GM19395 (cell line): ENCODE data around the gene SMPD1.
"Not testable (repeated sequence)": the region's sequence is repeated elsewhere in the genome, so short reads cannot be mapped to it uniquely, and the experiment has no call there.

ENCODE experiments used
- ATAC-seq: cut with Tn5 transposase; IDR thresholded peaks from one replicate; pipeline ENCODE4 v1.9.1; 2021; ENCODE audit warnings: mild to moderate bottlenecking, moderate library complexity; ENCODE audit not compliant: unreplicated experiment

SMPD1 gene

GRCh38 chr11:6387811-6388599, 2.3 kb upstream of the SMPD1 start:
- ATAC-seq: no peak

GRCh38 chr11:6388748-6389147, 1.5 kb upstream of the SMPD1 start:
- ATAC-seq: no peak

- no peak for ATAC-seq
Measured at GRCh38 chr11:6390718-6391469, 620 bp downstream of the SMPD1 start.

- no peak for ATAC-seq
Measured at GRCh38 chr11:6391537-6392134, 1.4 kb downstream of the SMPD1 start.

DNA sequence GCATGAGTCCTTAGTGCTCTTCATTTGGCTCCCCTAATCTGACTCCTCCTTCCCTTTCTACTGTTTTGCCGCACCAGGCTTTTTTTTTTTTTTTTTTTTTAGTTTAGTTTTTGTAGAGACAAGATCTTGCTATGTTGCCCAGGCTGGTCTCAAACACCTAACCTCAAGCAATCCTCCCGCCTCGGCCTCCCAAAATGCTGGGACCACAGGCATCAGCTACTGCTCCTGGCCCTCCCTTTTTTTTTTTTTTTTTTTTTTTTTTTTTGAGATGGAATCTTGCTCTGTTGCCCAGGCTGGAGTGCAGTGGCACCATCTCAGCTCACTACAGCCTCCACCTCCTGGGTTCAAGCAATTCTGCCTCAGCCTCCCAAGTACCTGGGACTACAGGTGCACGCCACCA, 2.0 kb downstream of the SMPD1 start:
- not testable (repeated sequence) for ATAC-seq

DNA sequence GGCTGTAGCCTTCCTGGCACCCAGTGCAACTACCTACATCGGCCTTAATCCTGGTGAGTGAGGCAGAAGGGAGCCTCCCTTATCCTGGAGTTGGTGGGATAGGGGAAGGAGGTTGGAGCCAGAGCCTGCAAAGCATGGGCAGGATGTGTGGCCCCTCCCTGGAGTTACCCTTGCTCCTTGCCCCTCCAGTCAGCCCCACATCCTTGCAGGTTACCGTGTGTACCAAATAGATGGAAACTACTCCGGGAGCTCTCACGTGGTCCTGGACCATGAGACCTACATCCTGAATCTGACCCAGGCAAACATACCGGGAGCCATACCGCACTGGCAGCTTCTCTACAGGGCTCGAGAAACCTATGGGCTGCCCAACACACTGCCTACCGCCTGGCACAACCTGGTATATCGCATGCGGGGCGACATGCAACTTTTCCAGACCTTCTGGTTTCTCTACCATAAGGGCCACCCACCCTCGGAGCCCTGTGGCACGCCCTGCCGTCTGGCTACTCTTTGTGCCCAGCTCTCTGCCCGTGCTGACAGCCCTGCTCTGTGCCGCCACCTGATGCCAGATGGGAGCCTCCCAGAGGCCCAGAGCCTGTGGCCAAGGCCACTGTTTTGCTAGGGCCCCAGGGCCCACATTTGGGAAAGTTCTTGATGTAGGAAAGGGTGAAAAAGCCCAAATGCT, 3.9 kb downstream of the SMPD1 start:
- no peak for ATAC-seq

GRCh38 chr11:6395470-6396060, 5.3 kb downstream of the SMPD1 start:
- ATAC-seq: no peak

GRCh38 chr11:6397156-6397555, 6.9 kb downstream of the SMPD1 start:
- ATAC-seq: no peak

- no peak for ATAC-seq
Measured at GRCh38 chr11:6397636-6398035, 7.4 kb downstream of the SMPD1 start.

GRCh38 chr11:6400431-6401345, 10.4 kb downstream of the SMPD1 start:
- ATAC-seq: no peak

GRCh38 chr11:6401464-6401863, 11.2 kb downstream of the SMPD1 start:
- ATAC-seq: no peak

DNA sequence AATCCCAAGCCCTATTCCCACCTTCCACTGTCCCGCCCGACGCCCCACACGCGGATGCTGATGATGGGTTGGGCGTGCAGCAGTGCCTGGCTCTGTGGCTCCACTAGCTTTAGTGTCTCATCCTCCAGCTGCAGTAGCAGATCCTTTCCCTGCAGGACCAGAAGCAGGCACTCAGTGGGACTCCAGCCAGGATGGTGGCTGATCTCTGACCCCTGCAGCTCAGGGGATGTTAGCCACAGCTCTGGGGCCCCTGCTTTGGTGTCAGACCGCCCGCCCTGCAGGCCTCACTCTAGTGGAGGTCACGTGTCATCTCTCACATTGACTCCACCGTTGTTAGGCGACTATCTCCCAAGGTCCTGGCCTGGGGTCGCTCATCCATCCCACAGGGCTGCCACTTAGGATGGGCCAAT, 11.8 kb downstream of the SMPD1 start:
- peak; percentile 53 for ATAC-seq

GRCh38 chr11:6402561-6402981, 12.3 kb downstream of the SMPD1 start:
- ATAC-seq: peak; percentile 98

DNA sequence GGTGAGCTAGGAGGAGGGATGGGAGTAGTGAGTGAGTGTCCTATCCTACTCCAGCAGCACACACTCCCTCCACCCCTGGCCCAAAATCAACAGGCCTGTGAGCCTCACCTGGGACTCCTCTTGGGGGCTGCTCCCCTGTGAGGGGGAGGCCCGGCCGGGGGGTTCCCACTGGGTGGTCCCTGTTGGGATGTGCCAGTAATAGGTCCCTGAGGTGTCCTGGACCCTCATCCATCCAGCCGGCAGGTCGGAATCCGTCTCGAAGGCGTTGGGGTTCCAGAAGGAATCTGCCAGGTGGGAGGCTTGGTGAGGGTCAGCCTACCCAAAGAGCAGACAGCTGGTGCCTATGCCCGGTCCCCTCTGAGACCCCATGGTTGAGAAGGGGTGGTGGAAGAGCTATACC, 13.3 kb downstream of the SMPD1 start:
- no peak for ATAC-seq

DNA sequence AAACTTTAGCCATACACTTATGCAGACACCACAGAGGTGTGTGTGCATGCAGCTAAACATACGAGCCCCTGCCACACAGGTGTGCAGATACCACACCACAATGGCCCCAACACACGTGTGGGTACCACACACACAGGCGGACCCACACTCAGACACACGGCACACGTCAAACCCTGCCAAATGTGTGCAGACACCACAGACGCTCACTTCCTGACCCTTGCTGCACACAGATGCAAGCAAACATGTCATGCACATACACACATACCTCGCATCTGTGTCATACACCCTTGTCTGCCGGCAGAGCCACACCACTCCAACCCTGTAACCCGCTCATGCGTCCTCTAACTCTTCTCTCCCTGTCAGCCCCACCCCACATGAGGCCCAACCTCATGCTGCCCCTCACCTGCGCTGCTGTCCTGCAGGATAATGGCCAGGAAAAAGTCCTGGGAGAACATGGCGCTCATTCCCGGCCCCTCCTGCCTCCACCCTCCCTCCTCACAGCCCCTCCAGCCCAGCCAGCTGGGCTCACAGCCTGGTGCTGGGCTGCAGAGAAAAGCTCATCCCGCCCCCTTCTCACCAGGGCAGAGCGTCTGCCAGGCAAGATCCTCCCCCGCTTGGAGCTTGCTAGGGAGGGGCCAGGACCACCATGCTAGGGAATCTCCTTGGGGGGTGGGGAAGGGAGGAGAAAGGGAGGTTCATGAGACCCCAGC, 14.2 kb downstream of the SMPD1 start:
- ATAC-seq: no peak

DNA sequence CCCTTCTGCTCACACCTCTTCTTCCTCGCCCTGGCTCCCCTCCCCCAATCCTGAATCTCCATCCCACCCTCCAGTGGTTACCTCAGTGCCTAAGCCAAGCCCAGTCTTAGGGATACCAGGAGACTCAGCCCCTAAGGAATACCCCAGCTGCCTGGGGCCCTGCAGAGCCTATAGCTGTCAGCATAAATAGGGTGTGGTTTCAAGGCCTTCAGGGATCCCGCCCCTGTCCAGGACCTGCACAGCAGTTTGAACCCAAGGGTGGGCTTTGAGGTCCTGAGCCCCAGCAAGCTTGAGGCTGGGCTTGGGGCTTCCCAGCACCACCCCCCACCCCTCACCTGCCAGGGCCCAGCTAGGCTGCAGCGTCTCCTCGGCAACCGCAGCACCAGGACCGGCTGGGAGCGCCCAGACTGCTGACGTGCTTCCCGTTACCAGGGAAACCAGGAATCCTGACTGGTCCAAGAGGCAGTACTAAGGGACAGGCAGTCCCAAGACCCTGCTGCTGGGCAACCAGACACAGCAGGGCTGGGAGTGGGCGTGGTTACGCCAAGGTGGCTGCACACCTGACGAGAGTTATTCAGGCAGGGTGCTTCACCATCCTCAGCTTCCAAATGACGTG, 14.9 kb downstream of the SMPD1 start:
- no peak for ATAC-seq

- ATAC-seq: no peak
Measured at GRCh38 chr11:6405846-6406245, 15.6 kb downstream of the SMPD1 start.

GRCh38 chr11:6406370-6406769, 16.1 kb downstream of the SMPD1 start:
- ATAC-seq: no peak
